ENCODE results near the gene CAMK1D. TPM values are rescaled to one million over a fixed set of nuclear protein-coding genes. Genes with fewer than 3 reads are reported as not detected.

CAMK1D gene
- total and polyA plus RNA-seq, 10 of the 15 experiments (the other 5 are each of a cell fraction or from before 2014, with no cell fraction given) = 2.1 to 35.5 (median 14.7) TPM

DNA sequence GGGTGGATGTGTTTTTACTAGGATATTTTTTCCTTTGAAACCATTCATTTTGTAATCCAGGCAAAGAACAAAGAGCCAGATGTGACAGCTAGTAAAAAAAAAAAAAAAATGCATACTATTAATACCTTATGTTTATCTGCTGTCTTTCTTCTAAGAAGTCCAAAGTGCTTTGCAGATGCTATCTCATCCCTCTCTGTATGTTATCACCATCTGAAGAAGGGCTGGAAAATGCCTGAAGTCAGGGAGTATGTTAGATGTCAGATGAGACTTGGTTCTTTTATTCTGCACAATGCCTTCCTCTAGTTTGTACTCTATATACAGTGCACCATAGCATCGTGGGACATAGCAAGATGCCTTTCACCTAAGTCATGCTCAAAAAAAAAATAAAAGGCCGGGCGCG is 10.4 kb upstream of the CAMK1D start:
- DNase-seq (ENCODE audit: low read depth, low spot score) (no peak), ATAC-seq (no peak), FAIRE-seq (no peak)
- H3K27me3 ChIP-seq (replicated peaks in 1 of 2; ENCODE audit: control insufficient read depth in 2 of 2, insufficient read depth in 2 of 2, low read length in 1 of 2) = no peaks in the 10 kb centered on the region
- in situ Hi-C loops (cut with MboI) = no loop called here
- 84% methylated on average over 4 of the region's 4 CpGs for WGBS (ENCODE audit: insufficient coverage, insufficient replicate concordance, low lambda C conversion rate, missing lambda C conversion rate)
- no peak overlapping the region for H3K4me2 ChIP-seq (ENCODE audit: control insufficient read depth, insufficient read depth)
- no peaks in the 10 kb centered on the region for H4K20me1 ChIP-seq (ENCODE audit: control insufficient read depth, insufficient read depth)
- SMC1A ChIA-PET (ENCODE audit: uncharacterized antibody, unreplicated experiment) = interaction anchor here (1.5 kb wide), 1 partner anchor 17 kb away, joined by 4 read pairs; no protein-coding TSS in a partner anchor
- POLR2A ChIA-PET = interaction anchor here (2.2 kb wide), 1 partner anchor 8 kb away, joined by 7 read pairs; no protein-coding TSS in a partner anchor
- H3K9ac ChIP-seq (ENCODE audit: control insufficient read depth, insufficient read depth, low read length) = no peak overlapping the region
- H3K4me1 ChIP-seq (ENCODE audit: control insufficient read depth, insufficient read depth, low read length) = peaks cover 26% of the 10 kb centered on the region
- H3K9me3 ChIP-seq (replicated peaks; ENCODE audit: control insufficient read depth, insufficient read depth, low read length) = no peaks in the 10 kb centered on the region; the same call in 2 of the 3 replicates
- BruUV-seq (replicated peaks) = no TSS peak
- intact Hi-C loops (cut with micrococcal nuclease; ENCODE audit: unreplicated experiment) = no loop called here
- RAD21 ChIA-PET (ENCODE audit: unreplicated experiment) = no interaction called here
- CTCF ChIA-PET = no interaction called here
- H3K36me3 ChIP-seq (ENCODE audit: control insufficient read depth in 2 of 2, insufficient read depth in 2 of 2, low read length in 1 of 2) = no peaks in the 10 kb centered on the region
- H3K27ac ChIP-seq (ENCODE audit: control insufficient read depth, insufficient read depth) = no peak overlapping the region
- H3K79me2 ChIP-seq (ENCODE audit: control insufficient read depth, insufficient read depth, low read length) = no peaks in the 10 kb centered on the region
- no peak for TF ChIP-seq CHD2 (IDR thresholded peaks at IDR 0.05; ENCODE audit: borderline replicate concordance, low read depth, low read length)
- TF ChIP-seq RELA (IDR thresholded peaks at IDR 0.05; ENCODE audit: borderline replicate concordance, partially characterized antibody) = no peak
- no peak for TF ChIP-seq TCF7 (IDR thresholded peaks at IDR 0.05; ENCODE audit: borderline replicate concordance)
- no peak for TF ChIP-seq SMAD5 (IDR thresholded peaks at IDR 0.05; ENCODE audit: low read depth)
- no peak overlapping the region for H2AFZ ChIP-seq (ENCODE audit: control insufficient read depth, low read depth, low read length)
- no peak overlapping the region for H3K4me3 ChIP-seq

DNA sequence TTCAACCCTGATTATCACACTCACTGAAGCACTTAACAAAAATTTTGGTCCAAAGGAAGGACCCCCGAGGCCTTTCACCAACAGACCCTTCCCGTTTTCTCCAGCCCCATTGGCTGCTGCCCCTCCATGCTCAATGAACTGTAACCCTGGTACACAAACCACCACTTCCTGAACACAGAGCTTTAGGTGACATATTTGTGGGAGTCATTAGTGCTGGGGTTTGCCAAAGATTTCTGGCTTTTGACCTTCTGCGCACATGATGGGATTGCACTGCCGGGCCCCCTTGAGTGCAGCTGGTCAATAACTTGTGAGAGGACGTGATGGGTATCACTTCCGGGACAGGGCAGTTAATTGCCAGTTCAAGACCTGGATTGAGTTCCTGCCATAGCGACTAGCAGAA is 9.0 kb upstream of the CAMK1D start:
- Histone ChIP-seq H3K27me3 (replicated peaks in 1 of 2; ENCODE audit: control insufficient read depth in 2 of 2, insufficient read depth in 2 of 2, low read length in 1 of 2) (no peaks in the 10 kb centered on the region), H3K36me3 (ENCODE audit: control insufficient read depth in 2 of 2, insufficient read depth in 2 of 2, low read length in 1 of 2) (no peaks in the 10 kb centered on the region), H3K27ac (ENCODE audit: control insufficient read depth, insufficient read depth) (no peak overlapping the region), H3K9ac (ENCODE audit: control insufficient read depth, insufficient read depth, low read length) (no peak overlapping the region), H3K4me3 (no peak overlapping the region), H4K20me1 (ENCODE audit: control insufficient read depth, insufficient read depth) (no peaks in the 10 kb centered on the region), H3K79me2 (ENCODE audit: control insufficient read depth, insufficient read depth, low read length) (no peaks in the 10 kb centered on the region), H3K4me2 (ENCODE audit: control insufficient read depth, insufficient read depth) (peak overlapping the region; percentile 60), H2AFZ (ENCODE audit: control insufficient read depth, low read depth, low read length) (peak overlapping the region; percentile 33; the same call in 1 of the 2 replicates), H3K4me1 (ENCODE audit: control insufficient read depth, insufficient read depth, low read length) (peaks cover 22% of the 10 kb centered on the region), H3K9me3 (replicated peaks; ENCODE audit: control insufficient read depth, insufficient read depth, low read length) (no peaks in the 10 kb centered on the region; the same call in 2 of the 3 replicates)
- RAD21 ChIA-PET (ENCODE audit: unreplicated experiment) = no interaction called here
- 44% methylated on average over 7 of the region's 7 CpGs for WGBS (ENCODE audit: insufficient coverage, insufficient replicate concordance, low lambda C conversion rate, missing lambda C conversion rate)
- CTCF ChIA-PET = no interaction called here
- SMC1A ChIA-PET (ENCODE audit: uncharacterized antibody, unreplicated experiment) = no interaction called here
- ATAC-seq (peak; percentile 70), DNase-seq (ENCODE audit: low read depth, low spot score) (no peak), FAIRE-seq (no peak)
- POLR2A ChIA-PET = no interaction called here
- BruUV-seq (replicated peaks) = no TSS peak
- in situ Hi-C loops (cut with MboI) = no loop called here
- intact Hi-C loops (cut with micrococcal nuclease; ENCODE audit: unreplicated experiment) = no loop called here
- TF ChIP-seq BHLHE40 (IDR thresholded peaks at IDR 0.05; ENCODE audit: borderline replicate concordance in 1 of 2, low read depth in 2 of 2, low read length in 1 of 2) (0 out of 4 replicates have a peak, but pooled peaks of 1 of the 2 experiments have one; percentile 10), NFYB (IDR thresholded peaks at IDR 0.05; ENCODE audit: insufficient read depth, low read depth, low read length) (no peak), E4F1 (IDR thresholded peaks at IDR 0.05; ENCODE audit: borderline replicate concordance, partially characterized antibody) (no peak), MTA2 (IDR thresholded peaks at IDR 0.05; ENCODE audit: low read depth) (0 out of 2 replicates have a peak, but pooled peaks have one; percentile 10), JUND (IDR thresholded peaks at IDR 0.05; ENCODE audit: low read depth, low read length) (no peak), EP300 (IDR thresholded peaks at IDR 0.05; ENCODE audit: borderline replicate concordance in 1 of 2, control insufficient read depth in 1 of 2, low read depth in 2 of 2, low read length in 2 of 2) (no peak), PML (IDR thresholded peaks at IDR 0.05; ENCODE audit: low read length) (no peak), NRF1 (conservative IDR thresholded peaks at IDR 0.05; ENCODE audit: low read depth, low read length) (no peak), HDAC6 (IDR thresholded peaks at IDR 0.05; ENCODE audit: unreplicated experiment) (no peak), MYB (IDR thresholded peaks at IDR 0.05; ENCODE audit: borderline replicate concordance, low read depth, low read length) (no peak), WRNIP1 (IDR thresholded peaks at IDR 0.05; ENCODE audit: borderline replicate concordance, low read depth, low read length) (no peak), KAT2A (conservative IDR thresholded peaks at IDR 0.05; ENCODE audit: control insufficient read depth, low read depth, low read length) (no peak), DPF2 (IDR thresholded peaks at IDR 0.05) (no peak)

Measured in GM12878 (cell line).